Measurements from ENCODE around the gene PCDHB5.
"Not testable (repeated sequence)": the region's sequence is repeated elsewhere in the genome, so short reads cannot be mapped to it uniquely, and the experiment has no call there.

PCDHB5 gene

DNA sequence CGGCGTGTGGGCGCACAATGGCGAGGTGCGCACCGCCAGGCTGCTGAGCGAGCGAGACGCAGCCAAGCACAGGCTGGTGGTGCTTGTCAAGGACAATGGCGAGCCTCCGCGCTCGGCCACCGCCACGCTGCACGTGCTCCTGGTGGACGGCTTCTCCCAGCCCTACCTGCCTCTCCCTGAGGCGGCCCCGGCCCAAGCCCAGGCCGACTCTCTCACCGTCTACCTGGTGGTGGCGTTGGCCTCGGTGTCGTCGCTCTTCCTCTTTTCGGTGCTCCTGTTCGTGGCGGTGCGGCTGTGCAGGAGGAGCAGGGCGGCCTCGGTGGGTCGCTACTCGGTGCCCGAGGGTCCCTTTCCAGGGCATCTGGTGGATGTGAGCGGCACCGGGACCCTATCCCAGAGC is 17.1 kb downstream of the PCDHB5 start:
- not testable (repeated sequence) for DNase-seq (ENCODE audit: low spot score)

DNA sequence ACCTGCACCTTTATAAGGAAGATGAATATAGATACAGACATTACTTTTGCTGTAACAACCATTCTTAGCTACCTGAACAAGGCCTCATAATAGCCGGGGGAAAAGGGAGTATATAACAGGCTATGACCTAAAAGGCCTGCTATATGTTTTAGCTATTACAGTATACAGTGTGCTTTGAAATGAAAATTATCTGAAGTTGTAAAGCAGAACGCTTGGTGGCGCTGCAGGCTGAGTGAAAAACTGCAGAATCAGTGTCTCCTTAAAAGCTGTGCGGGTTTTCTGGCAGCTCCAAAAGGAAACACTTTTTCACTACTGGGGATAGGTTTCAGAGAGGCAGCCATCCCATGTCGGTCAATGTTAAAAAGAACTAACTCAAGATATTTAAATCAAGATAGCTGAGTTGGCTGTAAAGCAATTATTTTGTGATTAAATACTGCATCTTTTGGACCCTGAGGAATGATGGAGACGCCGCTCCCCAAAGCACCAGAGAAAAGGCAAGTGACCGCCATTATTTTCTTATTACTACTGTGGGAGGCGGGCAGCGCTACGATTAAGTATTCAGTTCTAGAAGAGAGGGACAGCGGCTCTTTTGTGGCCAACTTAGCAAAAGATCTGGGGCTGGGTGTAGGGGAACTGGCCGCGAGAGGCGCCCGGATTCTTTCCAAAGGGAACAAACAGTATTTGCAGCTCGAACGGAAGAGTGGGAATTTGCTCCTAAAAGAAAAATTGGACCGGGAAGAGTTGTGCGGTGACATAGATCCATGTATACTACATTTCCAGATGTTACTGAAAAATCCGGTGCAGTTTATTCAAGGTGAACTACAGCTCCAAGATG is 20.8 kb downstream of the PCDHB5 start:
- peak; percentile 43 for DNase-seq (ENCODE audit: low spot score)

DNA sequence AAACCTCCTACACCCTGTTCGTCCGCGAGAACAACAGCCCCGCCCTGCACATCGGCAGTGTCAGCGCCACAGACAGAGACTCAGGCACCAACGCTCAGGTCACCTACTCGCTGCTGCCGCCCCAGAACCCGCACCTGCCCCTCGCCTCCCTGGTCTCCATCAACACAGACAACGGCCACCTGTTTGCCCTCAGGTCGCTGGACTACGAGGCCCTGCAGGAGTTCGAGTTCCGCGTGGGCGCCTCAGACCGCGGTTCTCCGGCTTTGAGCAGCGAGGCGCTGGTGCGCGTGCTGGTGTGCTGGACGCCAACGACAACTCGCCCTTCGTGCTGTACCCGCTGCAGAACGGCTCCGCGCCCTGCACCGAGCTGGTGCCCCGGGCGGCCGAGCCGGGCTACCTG is 22.4 kb downstream of the PCDHB5 start:
- DNase-seq (ENCODE audit: low spot score), result not testable (repeated sequence)

DNA sequence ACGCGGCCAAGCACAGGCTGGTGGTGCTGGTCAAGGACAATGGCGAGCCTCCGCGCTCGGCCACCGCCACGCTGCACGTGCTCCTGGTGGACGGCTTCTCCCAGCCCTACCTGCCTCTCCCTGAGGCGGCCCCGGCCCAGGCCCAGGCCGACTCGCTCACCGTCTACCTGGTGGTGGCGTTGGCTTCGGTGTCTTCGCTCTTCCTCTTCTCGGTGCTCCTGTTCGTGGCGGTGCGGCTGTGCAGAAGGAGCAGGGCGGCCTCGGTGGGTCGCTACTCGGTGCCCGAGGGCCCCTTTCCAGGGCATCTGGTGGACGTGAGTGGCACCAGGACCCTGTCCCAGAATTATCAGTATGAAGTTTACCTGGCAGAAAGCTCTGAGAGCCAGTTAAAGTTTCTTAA is 22.9 kb downstream of the PCDHB5 start:
- not testable (repeated sequence) for DNase-seq (ENCODE audit: low spot score)

DNA sequence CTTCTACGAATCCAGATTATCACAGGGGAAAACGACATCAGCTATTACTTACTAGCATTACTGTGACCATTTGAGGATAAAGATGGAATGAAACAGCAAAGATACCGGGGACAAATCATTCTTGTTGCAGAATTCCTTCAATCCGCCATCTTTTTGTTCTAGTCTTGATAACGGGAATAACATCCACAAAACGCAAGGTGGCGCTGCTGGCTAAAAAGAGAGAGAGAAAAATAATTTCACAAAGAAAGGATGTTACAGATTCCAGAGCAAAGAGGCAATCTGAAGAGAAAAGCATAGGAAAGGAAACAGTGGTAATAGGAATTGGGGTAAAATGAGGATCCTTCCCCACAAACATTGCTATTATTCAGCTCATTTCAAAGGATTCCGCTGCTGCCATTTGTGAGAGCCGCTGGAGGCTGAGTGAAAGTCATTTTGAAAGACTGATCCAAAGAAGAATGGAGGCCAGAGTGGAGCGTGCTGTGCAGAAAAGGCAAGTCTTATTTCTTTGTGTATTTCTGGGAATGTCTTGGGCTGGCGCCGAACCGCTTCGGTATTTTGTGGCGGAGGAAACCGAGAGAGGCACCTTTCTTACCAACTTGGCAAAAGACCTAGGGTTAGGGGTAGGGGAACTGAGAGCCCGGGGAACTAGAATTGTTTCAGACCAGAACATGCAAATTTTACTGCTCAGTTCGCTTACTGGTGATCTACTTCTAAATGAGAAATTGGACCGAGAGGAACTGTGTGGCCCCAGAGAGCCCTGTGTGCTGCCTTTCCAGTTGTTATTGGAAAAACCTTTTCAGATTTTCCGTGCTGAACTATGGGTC is 37.6 kb downstream of the PCDHB5 start, which contains the start of gene PCDHB7:
Gene PCDHB7, plus strand, starts transcription at position 264 of the 824 bp plus-strand sequence. Its CDS starts 192 bp downstream, at position 456.
- peak; percentile 56 for DNase-seq (ENCODE audit: low spot score)

DNA sequence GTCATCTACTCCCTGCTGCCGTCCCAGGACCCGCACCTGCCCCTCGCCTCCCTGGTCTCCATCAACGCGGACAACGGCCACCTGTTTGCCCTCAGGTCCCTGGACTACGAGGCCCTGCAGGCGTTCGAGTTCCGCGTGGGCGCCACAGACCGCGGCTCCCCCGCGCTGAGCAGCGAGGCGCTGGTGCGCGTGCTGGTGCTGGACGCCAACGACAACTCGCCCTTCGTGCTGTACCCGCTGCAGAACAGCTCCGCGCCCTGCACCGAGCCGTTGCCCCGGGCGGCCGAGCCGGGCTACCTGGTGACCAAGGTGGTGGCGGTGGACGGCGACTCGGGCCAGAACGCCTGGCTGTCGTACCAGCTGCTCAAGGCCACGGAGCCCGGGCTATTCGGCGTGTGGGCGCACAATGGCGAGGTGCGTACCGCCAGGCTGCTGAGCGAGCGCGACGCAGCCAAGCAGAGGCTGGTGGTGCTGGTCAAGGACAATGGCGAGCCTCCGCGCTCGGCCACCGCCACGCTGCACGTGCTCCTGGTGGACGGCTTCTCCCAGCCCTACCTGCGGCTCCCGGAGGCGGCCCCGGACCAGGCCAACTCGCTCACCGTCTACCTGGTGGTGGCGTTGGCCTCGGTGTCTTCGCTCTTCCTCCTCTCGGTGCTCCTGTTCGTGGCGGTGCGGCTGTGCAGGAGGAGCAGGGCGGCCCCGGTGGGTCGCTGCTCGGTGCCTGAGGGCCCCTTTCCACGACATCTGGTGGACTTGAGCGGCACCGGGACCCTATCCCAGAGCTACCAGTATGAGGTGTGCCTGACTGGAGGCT is 39.5 kb downstream of the PCDHB5 start:
- not testable (repeated sequence) for DNase-seq (ENCODE audit: low spot score)

DNA sequence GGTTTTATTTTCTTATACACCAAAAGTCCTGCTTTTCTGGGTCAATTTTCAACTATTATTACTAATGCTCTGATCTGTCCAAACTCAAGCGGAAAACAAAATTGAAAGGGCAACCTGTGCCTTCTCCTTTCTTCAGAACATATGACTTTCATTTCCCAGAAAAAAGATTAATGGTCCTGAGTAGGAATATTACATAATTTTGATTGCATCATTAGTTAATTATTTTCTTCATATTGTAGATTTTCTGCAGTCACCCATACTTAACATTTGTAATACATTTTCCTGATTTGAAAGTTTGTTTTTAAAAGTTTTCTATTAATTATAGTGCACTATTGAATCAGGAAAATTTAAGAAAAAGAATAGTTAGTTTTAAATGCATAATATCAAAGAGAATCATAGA is 40.9 kb downstream of the PCDHB5 start:
- DNase-seq (ENCODE audit: low spot score), result no peak

DNA sequence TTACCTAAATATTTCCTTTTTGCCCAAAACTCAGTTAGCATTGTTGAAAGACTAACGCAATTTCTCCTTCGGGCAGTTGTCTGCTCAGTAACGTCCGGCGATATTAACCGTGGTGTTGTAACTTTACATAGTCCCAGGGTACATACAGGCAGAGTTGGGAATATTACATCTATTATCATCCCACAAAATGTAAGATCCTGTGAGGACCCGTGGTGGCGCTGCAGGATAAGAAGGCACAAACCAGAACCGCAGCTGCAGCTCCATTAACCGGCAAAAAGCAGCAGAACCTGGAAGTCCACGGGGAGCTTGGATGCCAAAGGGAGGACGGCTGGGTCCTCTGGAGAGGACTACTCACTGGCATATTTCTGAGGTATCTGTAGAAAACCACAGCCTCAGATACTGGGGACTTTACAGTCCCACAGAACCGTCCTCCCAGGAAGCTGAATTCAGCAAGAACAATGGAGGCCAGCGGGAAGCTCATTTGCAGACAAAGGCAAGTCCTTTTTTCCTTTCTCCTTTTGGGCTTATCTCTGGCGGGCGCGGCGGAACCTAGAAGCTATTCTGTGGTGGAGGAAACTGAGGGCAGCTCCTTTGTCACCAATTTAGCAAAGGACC is 42.7 kb downstream of the PCDHB5 start, which contains the start of gene PCDHB8:
Gene PCDHB8, plus strand, starts transcription at position 214 of the 615 bp plus-strand sequence. Its CDS starts 245 bp downstream, at position 459.
- not testable (repeated sequence) for DNase-seq (ENCODE audit: low spot score)

DNA sequence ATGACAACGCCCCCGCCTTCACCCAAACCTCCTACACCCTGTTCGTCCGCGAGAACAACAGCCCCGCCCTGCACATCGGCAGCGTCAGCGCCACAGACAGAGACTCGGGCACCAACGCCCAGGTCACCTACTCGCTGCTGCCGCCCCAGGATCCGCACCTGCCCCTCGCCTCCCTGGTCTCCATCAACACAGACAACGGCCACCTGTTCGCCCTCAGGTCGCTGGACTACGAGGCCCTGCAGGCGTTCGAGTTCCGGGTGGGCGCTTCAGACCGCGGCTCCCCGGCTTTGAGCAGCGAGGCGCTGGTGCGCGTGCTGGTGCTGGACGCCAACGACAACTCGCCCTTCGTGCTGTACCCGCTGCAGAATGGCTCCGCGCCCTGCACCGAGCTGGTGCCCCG is 44.4 kb downstream of the PCDHB5 start:
- not testable (repeated sequence) for DNase-seq (ENCODE audit: low spot score)

DNA sequence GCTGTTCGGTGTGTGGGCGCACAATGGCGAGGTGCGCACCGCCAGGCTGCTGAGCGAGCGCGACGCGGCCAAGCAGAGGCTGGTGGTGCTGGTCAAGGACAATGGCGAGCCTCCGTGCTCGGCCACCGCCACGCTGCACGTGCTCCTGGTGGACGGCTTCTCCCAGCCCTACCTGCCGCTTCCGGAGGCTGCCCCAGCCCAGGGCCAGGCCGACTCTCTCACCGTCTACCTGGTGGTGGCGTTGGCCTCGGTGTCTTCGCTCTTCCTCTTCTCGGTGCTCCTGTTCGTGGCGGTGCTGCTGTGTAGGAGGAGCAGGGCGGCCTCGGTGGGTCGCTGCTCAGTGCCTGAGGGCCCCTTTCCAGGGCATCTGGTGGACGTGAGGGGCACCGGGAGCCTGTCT is 44.9 kb downstream of the PCDHB5 start:
- not testable (repeated sequence) for DNase-seq (ENCODE audit: low spot score)

DNA sequence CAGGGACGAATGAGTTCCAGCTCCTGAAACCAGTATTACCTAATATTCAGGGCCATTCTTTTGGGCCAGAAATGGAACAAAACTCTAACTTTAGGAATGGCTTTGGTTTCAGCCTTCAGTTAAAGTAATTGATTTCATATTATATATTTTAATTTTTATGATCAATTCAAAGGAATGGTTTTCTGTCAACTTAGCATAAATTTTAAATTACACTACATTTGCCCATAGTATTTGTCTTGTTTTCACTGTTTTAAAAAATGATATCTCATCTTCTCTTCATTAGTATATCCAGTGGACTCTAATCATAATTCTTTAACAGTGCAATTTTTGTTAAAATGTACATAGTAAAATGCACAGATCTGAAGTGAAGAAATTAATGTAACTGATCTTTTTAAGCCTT is 45.3 kb downstream of the PCDHB5 start:
- DNase-seq (ENCODE audit: low spot score), result no peak

DNA sequence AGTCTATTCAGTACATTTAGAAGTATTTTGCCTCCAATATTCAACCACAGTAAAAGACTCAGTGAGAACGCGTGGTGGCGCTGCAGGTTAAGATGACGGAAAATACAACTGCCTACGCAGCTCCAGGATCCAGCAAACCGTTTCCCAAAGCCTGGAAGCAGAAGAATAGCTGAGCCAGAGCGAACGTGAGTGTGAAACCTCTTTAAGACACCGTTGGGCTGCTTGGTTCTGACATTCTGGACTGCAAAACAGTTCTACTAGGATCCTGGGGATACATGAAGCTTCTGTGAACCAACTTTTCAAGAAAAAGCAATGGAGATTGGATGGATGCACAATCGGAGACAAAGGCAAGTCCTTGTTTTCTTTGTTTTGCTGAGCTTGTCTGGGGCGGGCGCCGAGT is 47.2 kb downstream of the PCDHB5 start, which contains the start of gene PCDHB16:
Gene PCDHB16, plus strand, starts transcription at position 140 of the 400 bp plus-strand sequence. Its CDS starts 173 bp downstream, at position 313.
- peak; percentile 45 for DNase-seq (ENCODE audit: low spot score)

DNA sequence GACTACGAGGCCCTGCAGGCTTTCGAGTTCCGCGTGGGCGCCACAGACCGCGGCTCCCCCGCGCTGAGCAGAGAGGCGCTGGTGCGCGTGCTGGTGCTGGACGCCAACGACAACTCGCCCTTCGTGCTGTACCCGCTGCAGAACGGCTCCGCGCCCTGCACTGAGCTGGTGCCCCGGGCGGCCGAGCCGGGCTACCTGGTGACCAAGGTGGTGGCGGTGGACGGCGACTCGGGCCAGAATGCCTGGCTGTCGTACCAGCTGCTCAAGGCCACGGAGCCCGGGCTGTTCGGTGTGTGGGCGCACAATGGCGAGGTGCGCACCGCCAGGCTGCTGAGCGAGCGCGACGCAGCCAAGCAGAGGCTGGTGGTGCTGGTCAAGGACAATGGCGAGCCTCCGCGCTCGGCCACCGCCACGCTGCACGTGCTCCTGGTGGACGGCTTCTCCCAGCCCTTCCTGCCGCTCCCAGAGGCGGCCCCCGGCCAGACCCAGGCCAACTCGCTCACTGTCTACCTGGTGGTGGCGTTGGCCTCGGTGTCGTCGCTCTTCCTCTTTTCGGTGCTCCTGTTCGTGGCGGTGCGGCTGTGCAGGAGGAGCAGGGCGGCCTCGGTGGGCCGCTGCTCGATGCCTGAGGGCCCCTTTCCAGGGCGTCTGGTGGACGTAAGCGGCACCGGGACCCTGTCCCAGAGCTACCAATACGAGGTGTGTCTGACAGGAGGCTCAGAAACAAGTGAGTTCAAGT is 49.3 kb downstream of the PCDHB5 start:
- DNase-seq (ENCODE audit: low spot score), result not testable (repeated sequence)

DNA sequence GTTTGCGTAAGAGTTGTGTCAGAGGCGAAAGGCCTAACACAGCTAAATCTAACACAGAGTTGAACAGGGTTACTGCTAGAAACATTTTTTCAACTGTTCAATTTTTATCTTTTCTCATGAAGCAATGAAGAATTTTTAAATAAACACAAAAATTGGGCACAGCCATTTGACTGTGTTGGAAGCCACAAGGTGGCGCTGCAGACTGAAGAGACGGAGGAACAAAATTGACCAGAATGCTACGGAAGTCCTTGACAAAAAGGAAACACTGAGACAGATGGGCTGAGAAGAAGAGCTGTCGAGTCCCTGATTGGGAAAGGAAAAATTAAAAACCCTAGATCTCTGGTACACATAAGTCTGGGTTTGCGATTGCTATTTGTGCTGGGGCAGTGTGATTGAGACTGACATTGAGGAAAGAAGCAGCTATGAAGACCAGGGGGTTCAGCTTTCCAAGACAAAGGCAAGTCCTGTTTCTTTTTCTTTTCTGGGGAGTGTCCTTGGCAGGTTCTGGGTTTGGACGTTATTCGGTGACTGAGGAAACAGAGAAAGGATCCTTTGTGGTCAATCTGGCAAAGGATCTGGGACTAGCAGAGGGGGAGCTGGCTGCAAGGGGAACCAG is 52.0 kb downstream of the PCDHB5 start, which contains the start of gene PCDHB9:
Gene PCDHB9, plus strand, starts transcription at position 265 of the 616 bp plus-strand sequence. Its CDS starts 158 bp downstream, at position 423.
- DNase-seq (ENCODE audit: low spot score), result peak; percentile 76

All from NAMALWA (cell line).